Sigmoid colon (tissue), 7 donors: ENCODE measurements around the gene SMARCD1. TPM values are rescaled to one million over a fixed set of nuclear protein-coding genes. Genes with fewer than 3 reads are reported as not detected.
A peak's percentile ranks its signal among the peaks of the same experiment; 100 is the strongest.

Experiments used
- DNase-seq: peaks from one replicate; pipeline ENCODE4 v3.0.0-alpha.2; 2019
- H3K27ac ChIP-seq, 4 donors: fragments of 200-600 bp; sonication (generic); one replicate each; pipeline ENCODE4 v1.5.1; 2016 to 2019; ENCODE audit warnings: mild to moderate bottlenecking in 1 of 4
- H3K27me3 ChIP-seq, 3 donors: fragments of 200-600 bp; sonication (generic); one replicate each; pipeline ENCODE4 v1.5.1; 2019; ENCODE audit warnings: mild to moderate bottlenecking in 1 of 3
- H3K36me3 ChIP-seq, 4 donors: fragments of 200-600 bp; sonication (generic); one replicate each; pipeline ENCODE4 v1.5.1; 2016 to 2019
- H3K4me1 ChIP-seq, 4 donors: fragments of 200-600 bp; sonication (generic); one replicate each; pipeline ENCODE4 v1.5.1; 2017 to 2019
- H3K4me3 ChIP-seq, 4 donors: fragments of 200-600 bp; sonication (generic); one replicate each; pipeline ENCODE4 v1.5.1; 2017 to 2019; ENCODE audit warnings: mild to moderate bottlenecking in 2 of 4, moderate library complexity in 1 of 4
- H3K9me3 ChIP-seq, 4 donors: fragments of 200-600 bp in 3 of 4; sonication (generic) in 3 of 4; one replicate each; pipeline versions ENCODE4 v1.5.1 to v1.6.1; 2013 to 2019
- CTCF ChIP-seq, 4 experiments: fragments of 450-650 bp in 3 of 4; fragments of 200-600 bp in 1 of 4; IDR thresholded peaks; one replicate each; pipeline ENCODE4 v1.5.1; 2016 to 2019; ENCODE audit warnings: antibody characterized with exemption in 4 of 4, mild to moderate bottlenecking in 3 of 4, moderate library complexity in 2 of 4
- EP300 ChIP-seq, 4 donors: sonication (generic); formaldehyde crosslinking; IDR thresholded peaks; one replicate each; pipeline ENCODE4 v1.6.1; 2017; ENCODE audit warnings: antibody characterized with exemption in 4 of 4
- POLR2A ChIP-seq, 2 donors: fragments of 450-650 bp; IDR thresholded peaks; one replicate each; pipeline ENCODE4 v1.6.1; 2016; ENCODE audit warnings: antibody characterized with exemption in 2 of 2, mild to moderate bottlenecking in 2 of 2, moderate library complexity in 2 of 2
- POLR2AphosphoS5 ChIP-seq, 4 donors: sonication (generic); formaldehyde crosslinking; IDR thresholded peaks; one replicate each; pipeline ENCODE4 v1.6.1; 2017; ENCODE audit warnings: antibody characterized with exemption in 4 of 4
- WGBS, 2 donors: extraction: QIAGEN DNeasy Blood & Tissue Kit; methylation state at CpG; one replicate each; pipeline ENCODE4 v1.1.7; 2013; 5-methylcytosine and 5-hydroxymethylcytosine counted together
- intact Hi-C: fragments of 100-400 bp; cut with DNase I; formaldehyde crosslinking; loops from one replicate; pipeline ENCODE4 v1.15.1; 2023
- polyA plus RNA-seq, 3 donors: library from polyadenylated mRNA; stranded (reverse); fragments of 200-250 nt; gene quantifications; one replicate each; pipeline ENCODE4 v1.2.3, GENCODE V29; 2013
- total RNA-seq, 4 donors: library from RNA; depleted of rRNA; stranded (reverse); fragments of >200 nt; gene quantifications; one replicate each; pipeline ENCODE4 v1.1.0, GENCODE V29; 2016
- donor health status: healthy with polysubstance abuse.
- donor health status: Bipolar disorder and iron deficiency.
- donor health status: healthy.

SMARCD1 gene
- total and polyA plus RNA-seq, 7 donors: 16.0 to 64.8 (median 26.4) TPM

- no peaks in the 10 kb centered on the region for H3K36me3 ChIP-seq
Measured at GRCh38 chr12:50069539-50069938, 15.6 kb upstream of the SMARCD1 start.

GRCh38 chr12:50070314-50071060 is 14.7 kb upstream of the SMARCD1 start:
- H3K36me3 ChIP-seq: no peaks in the 10 kb centered on the region
- H3K27me3 ChIP-seq: no peaks in the 10 kb centered on the region
- intact Hi-C loops: loop anchor here (1.0 to 10.0 kb wide), 3 partner anchors 103 to 244 kb away; no protein-coding TSS in a partner anchor
- DNase-seq: peak; percentile 93
- H3K4me1 ChIP-seq: peaks cover 0 to 35% (median 16%) of the 10 kb centered on the region in 4 donors
- no peak overlapping the region for H3K27ac ChIP-seq
- 25 to 38% methylated on average over 9 of the region's 9 CpGs for WGBS, 2 donors
- no peak overlapping the region for H3K4me3 ChIP-seq
- no peaks in the 10 kb centered on the region for H3K9me3 ChIP-seq
- peak; percentile 83 to 94 (median 90) for TF ChIP-seq CTCF (IDR thresholded peaks at IDR 0.05)
- no peak for TF ChIP-seq EP300 (IDR thresholded peaks at IDR 0.05)
- TF ChIP-seq POLR2A (IDR thresholded peaks at IDR 0.05): no peak

More at GRCh38 chr12:50069539-50069938, 15.6 kb upstream of the SMARCD1 start:
- intact Hi-C loops: no loop called here
- DNase-seq: no peak
- 94 to 98% methylated on average over 3 of the region's 3 CpGs for WGBS, 2 donors
- no peaks in the 10 kb centered on the region for H3K9me3 ChIP-seq
- H3K27me3 ChIP-seq: no peaks in the 10 kb centered on the region
- no peak overlapping the region for H3K27ac ChIP-seq
- TF ChIP-seq POLR2AphosphoS5 (IDR thresholded peaks at IDR 0.05): no peak
- no peak overlapping the region for H3K4me3 ChIP-seq
- H3K4me1 ChIP-seq: peaks cover 0 to 30% (median 11%) of the 10 kb centered on the region in 4 donors

GRCh38 chr12:50072198-50072907 is 12.8 kb upstream of the SMARCD1 start:
- no peaks in the 10 kb centered on the region for H3K36me3 ChIP-seq
- H3K4me1 ChIP-seq: peaks cover 0 to 17% (median 11%) of the 10 kb centered on the region in 4 donors
- H3K27ac ChIP-seq: no peak overlapping the region
- WGBS, 2 donors: 71 to 81% methylated on average over 10 of the region's 10 CpGs
- no peak for DNase-seq
- intact Hi-C loops: loop anchor here (10.0 kb wide), 2 partner anchors 208 to 242 kb away; no protein-coding TSS in a partner anchor
- H3K27me3 ChIP-seq: no peaks in the 10 kb centered on the region
- no peak overlapping the region for H3K4me3 ChIP-seq
- no peak for TF ChIP-seq POLR2AphosphoS5 (IDR thresholded peaks at IDR 0.05)
- TF ChIP-seq EP300 (IDR thresholded peaks at IDR 0.05): no peak
- no peak for TF ChIP-seq POLR2A (IDR thresholded peaks at IDR 0.05)
- no peak for TF ChIP-seq CTCF (IDR thresholded peaks at IDR 0.05)
- no peaks in the 10 kb centered on the region for H3K9me3 ChIP-seq

GRCh38 chr12:50073206-50073605 is 11.9 kb upstream of the SMARCD1 start:
- WGBS, 2 donors: 45 to 72% methylated on average over 7 of the region's 7 CpGs
- TF ChIP-seq EP300 (IDR thresholded peaks at IDR 0.05) (no peak), POLR2AphosphoS5 (IDR thresholded peaks at IDR 0.05) (no peak), POLR2A (IDR thresholded peaks at IDR 0.05) (no peak), CTCF (IDR thresholded peaks at IDR 0.05) (no peak)
- H3K4me1 ChIP-seq: peaks cover 0 to 16% (median 11%) of the 10 kb centered on the region in 4 donors
- DNase-seq: no peak
- no peak overlapping the region for H3K27ac ChIP-seq
- no peaks in the 10 kb centered on the region for H3K36me3 ChIP-seq
- H3K4me3 ChIP-seq: no peak overlapping the region
- no peaks in the 10 kb centered on the region for H3K9me3 ChIP-seq
- intact Hi-C loops: loop anchor here (10.0 kb wide), 2 partner anchors 208 to 242 kb away; no protein-coding TSS in a partner anchor
- no peaks in the 10 kb centered on the region for H3K27me3 ChIP-seq

- no peak overlapping the region for H3K27ac ChIP-seq
- H3K36me3 ChIP-seq: no peaks in the 10 kb centered on the region
- intact Hi-C loops: loop anchor here (10.0 kb wide), 2 partner anchors 209 to 241 kb away; no protein-coding TSS in a partner anchor
- H3K4me1 ChIP-seq: peaks cover 0 to 16% (median 11%) of the 10 kb centered on the region in 4 donors
- WGBS, 2 donors: 88% methylated on average over 10 of the region's 10 CpGs
- H3K9me3 ChIP-seq: no peaks in the 10 kb centered on the region
- no peak overlapping the region for H3K4me3 ChIP-seq
- no peak for TF ChIP-seq POLR2AphosphoS5 (IDR thresholded peaks at IDR 0.05)
- DNase-seq: no peak
- no peaks in the 10 kb centered on the region for H3K27me3 ChIP-seq
Measured at GRCh38 chr12:50073712-50074111, 11.4 kb upstream of the SMARCD1 start.
